Measurements from ENCODE around the gene PCDH9. TPM values are rescaled to one million over a fixed set of nuclear protein-coding genes. Genes with fewer than 3 reads are reported as not detected.

Gene PCDH9
- polyA plus RNA-seq, 3 donors, result 0.03 TPM; not detected in 1

DNA sequence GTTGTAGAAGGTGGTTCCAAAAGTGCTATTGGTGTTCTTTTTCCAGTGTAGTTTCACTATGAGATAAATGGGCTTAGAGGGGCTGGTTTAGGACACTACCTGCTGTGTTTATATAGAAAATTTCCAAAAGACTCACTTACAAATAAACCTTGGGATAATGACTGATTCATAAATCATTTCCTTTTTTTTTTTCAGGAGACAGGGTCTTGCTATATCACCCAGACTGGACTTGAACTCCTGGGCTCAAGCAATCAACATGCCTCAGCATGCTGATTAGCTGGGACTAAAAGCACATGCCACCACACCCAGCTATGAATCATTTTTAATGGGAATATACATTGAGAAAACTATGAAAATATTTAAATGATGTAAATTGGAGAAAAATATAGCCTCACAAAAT, 376.6 kb downstream of the PCDH9 start:
- Histone ChIP-seq H3K9me3 (replicated peaks in 1 of 2; ENCODE audit: control insufficient read depth in 1 of 2, insufficient read depth in 1 of 2, low read length in 2 of 2) (no peaks in the 10 kb centered on the region), H3K79me2 (ENCODE audit: insufficient read depth, low read length) (no peaks in the 10 kb centered on the region), H3K9ac (ENCODE audit: insufficient read depth, low read length, poor library complexity, severe bottlenecking) (no peak overlapping the region), H3K36me3 (replicated peaks in 1 of 2; ENCODE audit: control insufficient read depth in 1 of 2, insufficient read depth in 2 of 2, low read length in 2 of 2) (no peaks in the 10 kb centered on the region), H3K4me1 (ENCODE audit: control insufficient read depth in 1 of 2, insufficient read depth in 2 of 2, low read length in 2 of 2) (no peaks in the 10 kb centered on the region), H3K4me2 (replicated peaks; ENCODE audit: extremely low read depth, low read length, poor library complexity, severe bottlenecking) (no peak overlapping the region), H3K4me3 (replicated peaks in 1 of 3; ENCODE audit: low read depth in 2 of 3, low read length in 3 of 3) (no peak overlapping the region), H3K27me3 (ENCODE audit: control insufficient read depth in 2 of 2, insufficient read depth in 2 of 2, low read length in 2 of 2) (no peaks in the 10 kb centered on the region), H4K20me1 (ENCODE audit: insufficient read depth, low read length) (no peaks in the 10 kb centered on the region), H3K27ac (ENCODE audit: low read depth in 1 of 2, low read length in 2 of 2) (no peak overlapping the region), H2AFZ (ENCODE audit: insufficient read depth, low read depth, low read length, poor library complexity, severe bottlenecking) (no peak overlapping the region)
- Mint-ChIP-seq H3K4me3 (no peak overlapping the region), H3K27me3 (ENCODE audit: low read depth in 3 of 3) (peaks cover 0 to 1% (median 0%) of the 10 kb centered on the region in 3 donors), H3K36me3 (no peaks in the 10 kb centered on the region), H3K27ac (no peak overlapping the region), H3K9me3 (peaks cover 0 to 9% (median 2%) of the 10 kb centered on the region in 7 donors), H3K4me1 (no peaks in the 10 kb centered on the region)
- intact Hi-C loops (cut with micrococcal nuclease), result no loop called here
- no peak for DNase-seq
- TF ChIP-seq, protein P1, sequence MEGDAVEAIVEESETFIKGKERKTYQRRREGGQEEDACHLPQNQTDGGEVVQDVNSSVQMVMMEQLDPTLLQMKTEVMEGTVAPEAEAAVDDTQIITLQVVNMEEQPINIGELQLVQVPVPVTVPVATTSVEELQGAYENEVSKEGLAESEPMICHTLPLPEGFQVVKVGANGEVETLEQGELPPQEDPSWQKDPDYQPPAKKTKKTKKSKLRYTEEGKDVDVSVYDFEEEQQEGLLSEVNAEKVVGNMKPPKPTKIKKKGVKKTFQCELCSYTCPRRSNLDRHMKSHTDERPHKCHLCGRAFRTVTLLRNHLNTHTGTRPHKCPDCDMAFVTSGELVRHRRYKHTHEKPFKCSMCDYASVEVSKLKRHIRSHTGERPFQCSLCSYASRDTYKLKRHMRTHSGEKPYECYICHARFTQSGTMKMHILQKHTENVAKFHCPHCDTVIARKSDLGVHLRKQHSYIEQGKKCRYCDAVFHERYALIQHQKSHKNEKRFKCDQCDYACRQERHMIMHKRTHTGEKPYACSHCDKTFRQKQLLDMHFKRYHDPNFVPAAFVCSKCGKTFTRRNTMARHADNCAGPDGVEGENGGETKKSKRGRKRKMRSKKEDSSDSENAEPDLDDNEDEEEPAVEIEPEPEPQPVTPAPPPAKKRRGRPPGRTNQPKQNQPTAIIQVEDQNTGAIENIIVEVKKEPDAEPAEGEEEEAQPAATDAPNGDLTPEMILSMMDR (IDR thresholded peaks at IDR 0.05), result no peak

DNA sequence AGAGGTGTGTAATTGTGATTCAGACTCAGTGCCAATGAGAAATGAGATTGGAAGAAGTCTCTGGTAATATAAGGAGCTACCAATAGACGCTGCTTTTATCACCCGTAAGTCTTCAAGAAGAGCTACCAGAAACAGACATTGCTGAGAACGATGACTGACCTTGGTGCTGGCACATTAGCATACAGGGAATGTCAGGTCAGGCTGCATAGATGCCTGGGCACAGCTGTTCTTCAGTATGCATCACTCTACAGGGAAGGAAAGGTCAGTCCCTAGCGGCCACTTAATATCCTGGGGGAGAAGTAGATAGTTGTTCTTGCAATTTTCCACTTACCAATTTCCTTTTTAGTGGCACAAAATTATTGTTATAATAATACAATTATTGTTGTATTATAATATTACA, 380.4 kb downstream of the PCDH9 start:
- Histone ChIP-seq H3K27ac (ENCODE audit: low read depth in 1 of 2, low read length in 2 of 2) (no peak overlapping the region), H3K79me2 (ENCODE audit: insufficient read depth, low read length) (no peaks in the 10 kb centered on the region), H3K4me1 (ENCODE audit: control insufficient read depth in 1 of 2, insufficient read depth in 2 of 2, low read length in 2 of 2) (no peaks in the 10 kb centered on the region), H3K27me3 (ENCODE audit: control insufficient read depth in 2 of 2, insufficient read depth in 2 of 2, low read length in 2 of 2) (no peaks in the 10 kb centered on the region), H3K9me3 (replicated peaks in 1 of 2; ENCODE audit: control insufficient read depth in 1 of 2, insufficient read depth in 1 of 2, low read length in 2 of 2) (peaks cover 0 to 7% of the 10 kb centered on the region in 2 donors), H3K9ac (ENCODE audit: insufficient read depth, low read length, poor library complexity, severe bottlenecking) (no peak overlapping the region), H2AFZ (ENCODE audit: insufficient read depth, low read depth, low read length, poor library complexity, severe bottlenecking) (no peak overlapping the region), H3K4me2 (replicated peaks; ENCODE audit: extremely low read depth, low read length, poor library complexity, severe bottlenecking) (no peak overlapping the region), H3K4me3 (replicated peaks in 1 of 3; ENCODE audit: low read depth in 2 of 3, low read length in 3 of 3) (no peak overlapping the region), H4K20me1 (ENCODE audit: insufficient read depth, low read length) (no peaks in the 10 kb centered on the region), H3K36me3 (replicated peaks in 1 of 2; ENCODE audit: control insufficient read depth in 1 of 2, insufficient read depth in 2 of 2, low read length in 2 of 2) (no peaks in the 10 kb centered on the region)
- TF ChIP-seq, protein P1 (IDR thresholded peaks at IDR 0.05), result no peak
- WGBS (ENCODE audit: insufficient coverage), result 93% methylated on average over 3 of the region's 4 CpGs
- H3K36me3 Mint-ChIP-seq, result no peaks in the 10 kb centered on the region
- intact Hi-C loops (cut with micrococcal nuclease), result no loop called here
- H3K4me3 Mint-ChIP-seq, result no peak overlapping the region
- no peak overlapping the region for H3K27ac Mint-ChIP-seq
- peaks cover 0 to 2% (median 0%) of the 10 kb centered on the region in 3 donors for H3K27me3 Mint-ChIP-seq (ENCODE audit: low read depth in 3 of 3)
- no peaks in the 10 kb centered on the region for H3K4me1 Mint-ChIP-seq
- no peak for DNase-seq
- H3K9me3 Mint-ChIP-seq, result peaks cover 0 to 15% (median 6%) of the 10 kb centered on the region in 7 donors
